ENCODE results near the gene THG1L. TPM values are rescaled to one million over a fixed set of nuclear protein-coding genes. Genes with fewer than 3 reads are reported as not detected.
"Not testable (repeated sequence)": the region's sequence is repeated elsewhere in the genome, so short reads cannot be mapped to it uniquely, and the experiment has no call there.

THG1L gene
- 10 to 100 TPM in 3 of 6 donors, 1 to 10 TPM in 3; 2.1 to 12.6 (median 9.1) TPM for total RNA-seq

DNA sequence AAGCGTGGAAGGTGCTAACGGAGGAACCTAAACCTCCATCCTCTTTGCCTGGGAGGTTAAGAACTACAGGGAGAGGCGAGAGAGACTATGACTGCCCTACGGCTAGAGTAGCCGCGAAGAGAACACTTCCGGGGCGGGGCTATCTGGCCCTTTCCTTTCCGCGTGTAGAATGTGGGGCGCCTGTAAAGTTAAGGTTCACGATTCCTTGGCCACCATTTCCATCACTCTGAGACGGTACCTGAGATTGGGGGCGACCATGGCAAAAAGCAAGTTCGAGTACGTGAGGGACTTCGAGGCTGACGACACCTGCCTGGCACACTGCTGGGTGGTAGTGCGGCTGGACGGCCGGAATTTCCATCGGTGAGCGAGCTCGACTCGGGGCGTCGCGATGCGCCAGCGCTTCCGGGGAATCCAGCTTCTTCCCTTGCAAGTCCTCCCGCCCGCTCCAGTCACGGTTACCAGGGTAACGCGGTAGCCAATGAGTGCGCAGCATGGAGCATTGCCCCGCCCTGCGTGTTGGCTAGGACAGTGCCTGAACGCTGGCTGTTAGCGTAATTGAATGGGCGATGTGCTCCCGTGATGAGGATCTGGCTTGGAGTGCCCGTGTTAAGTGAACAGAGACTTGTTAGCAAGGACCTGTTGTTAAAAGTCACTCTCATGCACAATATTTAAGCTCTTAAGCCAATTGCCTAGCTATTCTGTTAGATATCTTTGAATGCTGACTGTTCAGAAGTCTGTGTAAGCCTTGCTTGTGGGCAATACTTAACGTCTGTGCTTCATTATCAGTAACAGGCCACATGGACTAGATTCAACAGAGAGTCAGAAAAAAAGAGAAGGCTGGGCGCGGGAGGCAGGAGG is at the start of gene THG1L:
Gene THG1L (plus strand): TSS at position 149 of the 858 bp plus-strand sequence. CDS start 21 bp downstream, at position 170.
- Histone ChIP-seq H3K4me3 (peak within 1 kb of the TSS; percentile 41 to 86 (median 63)), H3K4me1 (peaks cover 4 to 6% (median 5%) of the 10 kb centered on the region in 4 donors), H3K27me3 (no peaks in the 10 kb centered on the region), H3K36me3 (peaks cover 2 to 29% (median 12%) of the 10 kb centered on the region in 4 donors), H3K27ac (peak within 1 kb of the TSS; percentile 87 to 97 (median 88)), H3K9me3 (no peaks in the 10 kb centered on the region)
- 1 to 2% methylated on average over 26 to 45 of the region's 47 CpGs for WGBS, 2 donors
- DNase-seq, result peak; percentile 97 to 98
- peak; percentile 100 for ATAC-seq (ENCODE audit: low FRiP score in 2 of 2)
- TF ChIP-seq POLR2AphosphoS5 (IDR thresholded peaks at IDR 0.05) (peak; percentile 75 to 78), POLR2A (IDR thresholded peaks at IDR 0.05) (peak in 3 of 4 donors; percentile 30 to 76 (median 68)), EP300 (IDR thresholded peaks at IDR 0.05) (no peak)
- TF ChIP-seq, protein P1, sequence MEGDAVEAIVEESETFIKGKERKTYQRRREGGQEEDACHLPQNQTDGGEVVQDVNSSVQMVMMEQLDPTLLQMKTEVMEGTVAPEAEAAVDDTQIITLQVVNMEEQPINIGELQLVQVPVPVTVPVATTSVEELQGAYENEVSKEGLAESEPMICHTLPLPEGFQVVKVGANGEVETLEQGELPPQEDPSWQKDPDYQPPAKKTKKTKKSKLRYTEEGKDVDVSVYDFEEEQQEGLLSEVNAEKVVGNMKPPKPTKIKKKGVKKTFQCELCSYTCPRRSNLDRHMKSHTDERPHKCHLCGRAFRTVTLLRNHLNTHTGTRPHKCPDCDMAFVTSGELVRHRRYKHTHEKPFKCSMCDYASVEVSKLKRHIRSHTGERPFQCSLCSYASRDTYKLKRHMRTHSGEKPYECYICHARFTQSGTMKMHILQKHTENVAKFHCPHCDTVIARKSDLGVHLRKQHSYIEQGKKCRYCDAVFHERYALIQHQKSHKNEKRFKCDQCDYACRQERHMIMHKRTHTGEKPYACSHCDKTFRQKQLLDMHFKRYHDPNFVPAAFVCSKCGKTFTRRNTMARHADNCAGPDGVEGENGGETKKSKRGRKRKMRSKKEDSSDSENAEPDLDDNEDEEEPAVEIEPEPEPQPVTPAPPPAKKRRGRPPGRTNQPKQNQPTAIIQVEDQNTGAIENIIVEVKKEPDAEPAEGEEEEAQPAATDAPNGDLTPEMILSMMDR (IDR thresholded peaks at IDR 0.05), result peak in 1 of 6 experiments; percentile 32

DNA sequence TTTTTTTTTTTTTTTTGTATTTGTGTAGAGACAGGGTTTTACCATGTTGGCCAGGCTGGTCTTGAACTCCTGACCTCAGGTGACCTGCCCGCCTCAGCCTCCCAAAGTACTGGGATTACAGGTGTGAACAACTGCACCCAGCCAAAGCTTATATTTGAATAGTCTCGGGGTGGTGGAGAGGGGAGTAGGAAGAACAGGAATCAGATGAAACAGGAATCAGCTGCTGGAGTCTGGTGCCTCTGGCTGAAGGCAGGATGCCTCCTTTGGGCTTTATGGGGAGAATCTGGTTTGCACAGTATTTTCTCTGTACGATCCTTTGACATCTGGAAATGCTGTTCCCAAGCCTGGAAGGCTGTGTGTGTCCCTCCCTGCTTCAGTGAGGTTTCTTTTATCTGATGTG is 49.0 kb upstream of the THG1L start:
- Histone ChIP-seq H3K27ac (no peak overlapping the region), H3K9me3 (no peaks in the 10 kb centered on the region), H3K4me1 (no peaks in the 10 kb centered on the region), H3K4me3 (no peak overlapping the region), H3K27me3 (no peaks in the 10 kb centered on the region), H3K36me3 (no peaks in the 10 kb centered on the region)
- WGBS, 2 donors, result 64 to 74% methylated on average over 3 of the region's 3 CpGs
- TF ChIP-seq EP300 (IDR thresholded peaks at IDR 0.05) (no peak), POLR2AphosphoS5 (IDR thresholded peaks at IDR 0.05) (no peak), POLR2A (IDR thresholded peaks at IDR 0.05) (no peak)
- TF ChIP-seq, protein P1 (IDR thresholded peaks at IDR 0.05), result no peak
- DNase-seq (no peak), ATAC-seq (ENCODE audit: low FRiP score in 2 of 2) (no peak)

DNA sequence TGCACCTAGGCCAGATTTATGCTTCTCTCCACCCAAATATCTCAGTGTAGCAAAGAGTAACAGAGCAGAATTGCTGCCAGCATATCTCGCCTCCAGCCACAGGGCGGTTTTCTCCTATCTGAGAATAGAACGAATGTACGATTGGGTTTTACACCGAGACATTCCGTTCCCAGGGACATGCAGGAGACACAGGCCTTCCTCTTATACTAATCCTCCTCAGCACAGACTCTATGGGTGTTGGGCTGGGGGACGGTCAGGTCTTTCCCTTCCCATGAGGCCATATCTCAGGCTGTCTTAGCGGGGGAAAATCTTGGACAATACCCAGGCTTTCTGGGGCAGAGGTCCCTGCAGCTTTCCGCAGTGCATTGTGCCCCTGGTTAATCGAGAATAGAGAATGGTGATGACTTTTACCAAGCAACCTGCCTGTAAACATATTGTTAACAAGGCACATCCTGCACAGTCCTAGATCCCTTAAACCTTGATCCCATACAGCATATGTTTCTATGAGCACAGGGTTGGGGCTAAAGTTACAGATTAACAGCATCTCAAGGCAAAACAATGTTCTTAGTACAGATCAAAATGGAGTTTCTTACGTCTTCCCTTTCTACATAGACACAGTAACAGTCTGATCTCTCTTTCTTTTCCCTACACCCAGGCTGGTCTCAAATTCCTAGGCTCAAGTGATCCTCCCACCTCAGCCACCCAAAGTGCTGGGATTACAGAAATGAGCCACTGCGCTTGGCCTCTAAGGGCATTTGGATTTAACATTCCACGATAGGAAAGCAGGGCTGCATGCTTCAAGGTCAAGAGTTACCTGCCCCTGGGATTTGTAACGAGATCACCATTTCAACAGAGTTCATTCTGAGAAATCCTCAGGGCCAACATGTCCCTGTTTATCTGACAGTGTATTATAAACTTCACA is 44.7 kb upstream of the THG1L start:
- not testable (repeated sequence) for H3K36me3 ChIP-seq; H3K4me1 ChIP-seq; ATAC-seq (ENCODE audit: low FRiP score in 2 of 2); H3K27me3 ChIP-seq; H3K4me3 ChIP-seq; H3K9me3 ChIP-seq; DNase-seq; H3K27ac ChIP-seq
- WGBS, 2 donors, result 91 to 92% methylated on average over 13 to 14 of the region's 14 CpGs

DNA sequence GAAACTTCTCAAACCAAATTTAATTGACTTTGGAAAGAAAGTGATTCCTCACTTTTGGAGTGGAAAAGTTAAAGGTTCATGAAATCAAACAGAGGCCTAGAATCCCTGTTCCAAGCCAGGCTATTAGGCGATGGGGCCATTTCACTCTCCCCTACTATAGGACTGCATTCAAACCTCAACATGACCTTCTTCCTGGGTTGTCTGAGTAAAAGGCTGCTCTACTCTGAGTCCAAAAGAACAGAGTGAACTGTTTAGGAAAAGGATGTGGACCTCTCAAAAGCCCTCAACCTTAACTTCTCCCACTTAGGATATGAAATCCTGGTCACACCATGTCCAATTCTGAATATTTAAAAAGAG is 44.0 kb upstream of the THG1L start:
- H3K36me3 ChIP-seq, result no peaks in the 10 kb centered on the region
- WGBS, 2 donors, result 92 to 100% methylated on average over 1 of the region's 1 CpG
- H3K27me3 ChIP-seq, result no peaks in the 10 kb centered on the region
- no peak for TF ChIP-seq POLR2A (IDR thresholded peaks at IDR 0.05)
- TF ChIP-seq POLR2AphosphoS5 (IDR thresholded peaks at IDR 0.05), result no peak
- TF ChIP-seq EP300 (IDR thresholded peaks at IDR 0.05), result no peak
- TF ChIP-seq, protein P1 (IDR thresholded peaks at IDR 0.05), result no peak
- no peaks in the 10 kb centered on the region for H3K9me3 ChIP-seq
- ATAC-seq (ENCODE audit: low FRiP score in 2 of 2), result no peak
- no peak for DNase-seq
- no peaks in the 10 kb centered on the region for H3K4me1 ChIP-seq
- H3K4me3 ChIP-seq, result no peak overlapping the region
- H3K27ac ChIP-seq, result no peak overlapping the region

Data from upper lobe of left lung (tissue), 6 donors.